ENCODE results near the gene CBX5.
A peak's percentile ranks its signal among the peaks of the same experiment; 100 is the strongest.

Gene CBX5

DNA sequence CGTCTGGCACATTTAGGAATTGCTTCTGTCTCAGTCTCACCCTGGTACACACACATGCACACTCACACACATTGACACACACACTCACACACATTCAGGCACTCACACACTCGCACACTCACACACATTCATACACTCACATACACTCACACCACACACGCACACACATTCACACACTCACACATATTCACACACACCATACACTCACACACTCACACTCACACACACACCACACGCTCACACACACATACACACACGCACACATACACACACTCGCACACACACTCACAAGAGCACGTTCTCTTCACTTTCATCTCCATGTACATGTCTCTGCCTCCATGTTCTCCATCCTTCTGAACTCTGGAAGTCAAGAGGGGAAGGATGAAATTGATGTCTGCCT, 68.0 kb downstream of the CBX5 start:
- H3K36me3 ChIP-seq (ENCODE audit: control insufficient read depth in 1 of 2, insufficient read depth in 2 of 2, low read length in 2 of 2), result no peaks in the 10 kb centered on the region
- no peaks in the 10 kb centered on the region for H3K79me1 ChIP-seq (ENCODE audit: low read length)
- no peak for DNase-seq
- H3K9ac ChIP-seq (ENCODE audit: low read length), result no peak overlapping the region
- no peak overlapping the region for H4K8ac ChIP-seq (ENCODE audit: low read depth, low read length)
- H3K79me2 ChIP-seq (ENCODE audit: control insufficient read depth, insufficient read depth, low read length, poor library complexity), result no peaks in the 10 kb centered on the region
- no peak overlapping the region for H4K91ac ChIP-seq (ENCODE audit: low read depth, low read length)
- H2BK120ac ChIP-seq (ENCODE audit: insufficient read depth, low read length, poor library complexity), result no peak overlapping the region
- H3K27ac ChIP-seq (ENCODE audit: low read depth, low read length), result no peak overlapping the region
- H3K14ac ChIP-seq (ENCODE audit: low read length), result no peak overlapping the region
- H3K9me3 ChIP-seq (ENCODE audit: insufficient read depth, low read depth, low read length), result no peaks in the 10 kb centered on the region
- WGBS (ENCODE audit: extremely low coverage, insufficient coverage, insufficient read length), result 97% methylated on average over 4 of the region's 7 CpGs
- peak overlapping the region; percentile 25 for H3K4me3 ChIP-seq (ENCODE audit: low read depth, low read length)
- no peak overlapping the region for H3K4ac ChIP-seq (ENCODE audit: low read depth, low read length)
- no peak overlapping the region for H2AK5ac ChIP-seq (ENCODE audit: low read length)
- H3K27me3 ChIP-seq (ENCODE audit: insufficient read depth, low read length), result peaks cover 1% of the 10 kb centered on the region
- H2BK12ac ChIP-seq (ENCODE audit: low read length), result no peak overlapping the region
- no peak overlapping the region for H3K4me2 ChIP-seq (ENCODE audit: low read length)
- H3K18ac ChIP-seq (ENCODE audit: low read length), result no peak overlapping the region
- H3K4me1 ChIP-seq (ENCODE audit: control insufficient read depth in 1 of 2, insufficient read depth in 2 of 2, low read length in 2 of 2), result peaks cover 4 to 6% of the 10 kb centered on the region in 2 experiments
- no peak overlapping the region for H3K23ac ChIP-seq (ENCODE audit: low read length)
- H4K12ac ChIP-seq (ENCODE audit: low read depth, low read length), result no peak overlapping the region
- no peak overlapping the region for H2AFZ ChIP-seq (ENCODE audit: insufficient read depth, low read length, poor library complexity)
- no peak overlapping the region for H2BK5ac ChIP-seq (ENCODE audit: low read depth, low read length, poor library complexity)

DNA sequence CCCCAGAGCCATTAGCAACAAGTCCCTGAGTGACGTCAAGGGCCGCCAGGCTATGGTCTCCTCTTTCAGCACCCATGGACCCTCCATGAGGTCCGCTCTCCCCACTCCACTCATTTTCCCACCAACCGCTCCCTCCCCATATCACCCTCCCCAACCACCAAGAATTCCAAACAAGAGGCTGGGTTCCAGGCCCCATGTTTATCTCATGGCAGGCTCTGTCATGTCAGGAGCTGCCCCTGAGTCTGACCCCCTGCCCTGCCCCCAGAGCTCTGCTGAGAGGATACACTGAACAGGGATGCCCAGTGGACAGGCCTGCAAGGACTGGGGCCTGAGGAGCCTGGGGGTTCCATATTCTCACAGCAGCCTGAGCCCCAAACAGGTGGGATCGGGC, 69.5 kb downstream of the CBX5 start:
- Histone ChIP-seq H3K4me2 (ENCODE audit: low read length) (no peak overlapping the region), H3K18ac (ENCODE audit: low read length) (no peak overlapping the region), H2BK5ac (ENCODE audit: low read depth, low read length, poor library complexity) (no peak overlapping the region), H4K12ac (ENCODE audit: low read depth, low read length) (no peak overlapping the region), H3K23ac (ENCODE audit: low read length) (no peak overlapping the region), H3K4me3 (ENCODE audit: low read depth, low read length) (no peak overlapping the region), H3K36me3 (ENCODE audit: control insufficient read depth in 1 of 2, insufficient read depth in 2 of 2, low read length in 2 of 2) (no peaks in the 10 kb centered on the region), H3K14ac (ENCODE audit: low read length) (no peak overlapping the region), H2AK5ac (ENCODE audit: low read length) (no peak overlapping the region), H3K27ac (ENCODE audit: low read depth, low read length) (no peak overlapping the region), H3K79me2 (ENCODE audit: control insufficient read depth, insufficient read depth, low read length, poor library complexity) (no peaks in the 10 kb centered on the region), H3K9ac (ENCODE audit: low read length) (no peak overlapping the region), H3K4ac (ENCODE audit: low read depth, low read length) (no peak overlapping the region), H3K9me3 (ENCODE audit: insufficient read depth, low read depth, low read length) (no peaks in the 10 kb centered on the region), H3K27me3 (ENCODE audit: insufficient read depth, low read length) (no peaks in the 10 kb centered on the region), H3K79me1 (ENCODE audit: low read length) (no peaks in the 10 kb centered on the region), H2BK120ac (ENCODE audit: insufficient read depth, low read length, poor library complexity) (no peak overlapping the region), H4K91ac (ENCODE audit: low read depth, low read length) (no peak overlapping the region), H4K8ac (ENCODE audit: low read depth, low read length) (no peak overlapping the region), H3K4me1 (ENCODE audit: control insufficient read depth in 1 of 2, insufficient read depth in 2 of 2, low read length in 2 of 2) (peaks cover 3 to 6% of the 10 kb centered on the region in 2 experiments), H2BK12ac (ENCODE audit: low read length) (no peak overlapping the region), H2AFZ (ENCODE audit: insufficient read depth, low read length, poor library complexity) (no peak overlapping the region)
- WGBS (ENCODE audit: extremely low coverage, insufficient coverage, insufficient read length), result 100% methylated on average over 2 of the region's 5 CpGs
- DNase-seq, result no peak

DNA sequence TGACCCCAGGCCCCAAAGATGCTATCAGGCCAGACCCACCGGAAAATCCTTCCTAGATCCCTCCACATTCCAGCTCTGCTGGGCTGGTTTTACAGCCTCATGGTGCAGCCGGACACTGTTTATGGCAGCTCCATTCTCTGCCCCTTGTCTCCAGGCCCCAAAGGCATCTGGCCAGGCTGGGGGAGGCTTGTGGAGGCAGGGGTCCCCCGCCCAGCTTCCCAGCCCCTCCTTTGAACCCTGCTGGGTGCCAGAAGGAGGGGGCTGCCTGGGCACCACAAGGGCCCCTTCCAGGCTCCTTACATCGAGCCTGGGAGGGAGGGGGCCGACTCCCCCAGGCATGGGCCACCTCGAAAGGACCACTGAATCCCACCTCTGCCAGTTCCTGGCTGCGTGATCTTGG, 71.3 kb downstream of the CBX5 start:
- Histone ChIP-seq H3K27ac (ENCODE audit: low read depth, low read length) (no peak overlapping the region), H3K79me1 (ENCODE audit: low read length) (no peaks in the 10 kb centered on the region), H2BK5ac (ENCODE audit: low read depth, low read length, poor library complexity) (no peak overlapping the region), H4K12ac (ENCODE audit: low read depth, low read length) (no peak overlapping the region), H3K79me2 (ENCODE audit: control insufficient read depth, insufficient read depth, low read length, poor library complexity) (no peaks in the 10 kb centered on the region), H4K91ac (ENCODE audit: low read depth, low read length) (no peak overlapping the region), H3K36me3 (ENCODE audit: control insufficient read depth in 1 of 2, insufficient read depth in 2 of 2, low read length in 2 of 2) (no peaks in the 10 kb centered on the region), H3K14ac (ENCODE audit: low read length) (no peak overlapping the region), H2BK120ac (ENCODE audit: insufficient read depth, low read length, poor library complexity) (no peak overlapping the region), H2BK12ac (ENCODE audit: low read length) (no peak overlapping the region), H3K4me1 (ENCODE audit: control insufficient read depth in 1 of 2, insufficient read depth in 2 of 2, low read length in 2 of 2) (peaks cover 3% of the 10 kb centered on the region in 2 experiments), H2AFZ (ENCODE audit: insufficient read depth, low read length, poor library complexity) (no peak overlapping the region), H2AK5ac (ENCODE audit: low read length) (no peak overlapping the region), H3K23ac (ENCODE audit: low read length) (no peak overlapping the region), H3K9ac (ENCODE audit: low read length) (no peak overlapping the region), H3K4me2 (ENCODE audit: low read length) (no peak overlapping the region), H3K4ac (ENCODE audit: low read depth, low read length) (no peak overlapping the region), H3K18ac (ENCODE audit: low read length) (no peak overlapping the region), H3K4me3 (ENCODE audit: low read depth, low read length) (no peak overlapping the region), H4K8ac (ENCODE audit: low read depth, low read length) (no peak overlapping the region), H3K27me3 (ENCODE audit: insufficient read depth, low read length) (peaks cover 3% of the 10 kb centered on the region), H3K9me3 (ENCODE audit: insufficient read depth, low read depth, low read length) (no peaks in the 10 kb centered on the region)
- no peak for DNase-seq
- WGBS (ENCODE audit: extremely low coverage, insufficient coverage, insufficient read length), result no CpG with 5 or more reads among the region's 7 CpGs

DNA sequence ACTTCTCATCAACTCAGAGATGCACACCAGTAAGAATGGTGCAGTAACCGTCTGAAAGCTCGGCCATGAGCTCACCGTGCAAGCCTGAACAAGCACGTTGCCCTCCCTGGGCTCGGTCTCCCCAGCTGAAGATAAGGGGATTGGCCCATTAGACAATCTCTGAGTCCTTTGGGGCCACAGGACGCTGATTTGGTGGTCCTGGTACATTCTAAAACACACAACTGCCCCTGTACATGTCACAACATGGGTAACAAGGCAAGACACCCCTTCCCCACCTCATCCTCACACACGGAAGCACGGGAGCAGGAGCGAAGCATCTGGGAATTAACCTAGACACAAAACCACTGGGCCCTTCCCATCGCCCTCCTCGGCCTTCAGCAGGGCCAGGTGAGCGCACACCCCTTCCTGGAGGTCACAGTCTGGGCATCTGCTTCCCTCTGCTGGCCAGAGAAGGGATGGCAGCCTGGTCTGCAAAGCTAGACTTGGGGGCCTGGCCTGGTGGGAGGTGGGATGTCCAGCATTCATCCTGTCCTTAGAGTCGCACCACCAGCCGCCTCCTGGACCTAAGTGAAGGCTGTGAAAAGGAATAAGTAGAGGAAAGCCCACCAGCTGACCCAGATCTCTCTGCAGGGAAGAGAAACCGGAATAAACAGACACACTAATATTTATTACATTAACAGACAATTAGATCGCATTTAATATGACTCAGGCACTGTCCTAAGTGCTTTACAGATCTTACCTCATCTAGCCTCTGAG, 72.2 kb downstream of the CBX5 start:
- H3K18ac ChIP-seq (ENCODE audit: low read length), result no peak overlapping the region
- no peak overlapping the region for H3K9ac ChIP-seq (ENCODE audit: low read length)
- no peaks in the 10 kb centered on the region for H3K79me2 ChIP-seq (ENCODE audit: control insufficient read depth, insufficient read depth, low read length, poor library complexity)
- no peak overlapping the region for H2BK5ac ChIP-seq (ENCODE audit: low read depth, low read length, poor library complexity)
- H4K8ac ChIP-seq (ENCODE audit: low read depth, low read length), result no peak overlapping the region
- H3K4me2 ChIP-seq (ENCODE audit: low read length), result no peak overlapping the region
- H4K12ac ChIP-seq (ENCODE audit: low read depth, low read length), result no peak overlapping the region
- H3K27me3 ChIP-seq (ENCODE audit: insufficient read depth, low read length), result peaks cover 3% of the 10 kb centered on the region
- no peak overlapping the region for H2AFZ ChIP-seq (ENCODE audit: insufficient read depth, low read length, poor library complexity)
- H2AK5ac ChIP-seq (ENCODE audit: low read length), result no peak overlapping the region
- no peak overlapping the region for H4K91ac ChIP-seq (ENCODE audit: low read depth, low read length)
- no peak overlapping the region for H2BK12ac ChIP-seq (ENCODE audit: low read length)
- H3K14ac ChIP-seq (ENCODE audit: low read length), result no peak overlapping the region
- no peak overlapping the region for H3K4me3 ChIP-seq (ENCODE audit: low read depth, low read length)
- H3K4ac ChIP-seq (ENCODE audit: low read depth, low read length), result no peak overlapping the region
- H2BK120ac ChIP-seq (ENCODE audit: insufficient read depth, low read length, poor library complexity), result no peak overlapping the region
- no peak overlapping the region for H3K27ac ChIP-seq (ENCODE audit: low read depth, low read length)
- WGBS (ENCODE audit: extremely low coverage, insufficient coverage, insufficient read length), result no CpG with 5 or more reads among the region's 16 CpGs
- peak; percentile 65 to 90 for DNase-seq
- peaks cover 3% of the 10 kb centered on the region in 2 experiments for H3K4me1 ChIP-seq (ENCODE audit: control insufficient read depth in 1 of 2, insufficient read depth in 2 of 2, low read length in 2 of 2)
- no peak overlapping the region for H3K23ac ChIP-seq (ENCODE audit: low read length)
- no peaks in the 10 kb centered on the region for H3K9me3 ChIP-seq (ENCODE audit: insufficient read depth, low read depth, low read length)
- no peaks in the 10 kb centered on the region for H3K36me3 ChIP-seq (ENCODE audit: control insufficient read depth in 1 of 2, insufficient read depth in 2 of 2, low read length in 2 of 2)
- H3K79me1 ChIP-seq (ENCODE audit: low read length), result no peaks in the 10 kb centered on the region
